ENCODE results near the gene ZNF664. TPM values are rescaled to one million over a fixed set of nuclear protein-coding genes. Genes with fewer than 3 reads are reported as not detected.

Gene ZNF664
- total RNA-seq, 1 donor from 2014 or later, result 25.1 TPM

- H3K27me3 ChIP-seq (ENCODE audit: control insufficient read depth in 3 of 3, insufficient read depth in 3 of 3, low read length in 3 of 3), result no peaks in the 10 kb centered on the region
- H3K4me1 ChIP-seq (ENCODE audit: control insufficient read depth in 3 of 3, insufficient read depth in 3 of 3, low read length in 3 of 3), result no peaks in the 10 kb centered on the region
- no peak overlapping the region for H3K27ac ChIP-seq (ENCODE audit: low read depth, low read length)
- peak overlapping the region in 1 of 3 donors; percentile 17 for H3K9ac ChIP-seq (ENCODE audit: low read depth in 1 of 3, low read length in 3 of 3)
- H3K9me3 ChIP-seq (ENCODE audit: control insufficient read depth in 3 of 3, low read length in 3 of 3), result no peaks in the 10 kb centered on the region
- no peaks in the 10 kb centered on the region for H3K36me3 ChIP-seq (ENCODE audit: control insufficient read depth in 3 of 3, insufficient read depth in 3 of 3, low read length in 3 of 3)
- no peak overlapping the region for H3K4me3 ChIP-seq (ENCODE audit: low read length in 3 of 3)
These were observed 14.6 kb upstream of the ZNF664 start for GRCh38 chr12:123958462-123958861.

DNA sequence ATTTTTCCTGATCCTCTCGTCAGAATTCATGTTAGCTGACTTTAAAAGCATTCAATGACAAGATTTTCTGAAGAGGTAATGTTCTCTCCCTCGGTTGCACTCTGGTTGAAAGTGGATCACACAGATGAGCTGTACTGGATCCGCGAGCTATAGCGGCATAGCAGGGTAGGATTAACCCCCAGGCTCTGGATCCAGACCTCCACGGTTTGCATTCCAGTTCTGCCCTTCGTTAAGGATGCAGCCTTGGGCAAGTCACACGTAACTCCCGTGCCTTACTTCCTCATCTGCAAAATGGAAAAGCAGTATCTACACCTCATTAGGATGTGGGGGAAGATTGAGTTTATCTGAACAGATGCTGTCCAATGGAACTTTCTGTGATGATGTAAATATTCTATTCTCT, 14.1 kb upstream of the ZNF664 start:
- Histone ChIP-seq H3K4me3 (ENCODE audit: low read length in 3 of 3) (no peak overlapping the region), H3K36me3 (ENCODE audit: control insufficient read depth in 3 of 3, insufficient read depth in 3 of 3, low read length in 3 of 3) (no peaks in the 10 kb centered on the region), H3K4me1 (ENCODE audit: control insufficient read depth in 3 of 3, insufficient read depth in 3 of 3, low read length in 3 of 3) (no peaks in the 10 kb centered on the region), H3K9ac (ENCODE audit: low read depth in 1 of 3, low read length in 3 of 3) (no peak overlapping the region), H3K27me3 (ENCODE audit: control insufficient read depth in 3 of 3, insufficient read depth in 3 of 3, low read length in 3 of 3) (no peaks in the 10 kb centered on the region), H3K9me3 (ENCODE audit: control insufficient read depth in 3 of 3, low read length in 3 of 3) (no peaks in the 10 kb centered on the region), H3K27ac (ENCODE audit: low read depth, low read length) (no peak overlapping the region)

DNA sequence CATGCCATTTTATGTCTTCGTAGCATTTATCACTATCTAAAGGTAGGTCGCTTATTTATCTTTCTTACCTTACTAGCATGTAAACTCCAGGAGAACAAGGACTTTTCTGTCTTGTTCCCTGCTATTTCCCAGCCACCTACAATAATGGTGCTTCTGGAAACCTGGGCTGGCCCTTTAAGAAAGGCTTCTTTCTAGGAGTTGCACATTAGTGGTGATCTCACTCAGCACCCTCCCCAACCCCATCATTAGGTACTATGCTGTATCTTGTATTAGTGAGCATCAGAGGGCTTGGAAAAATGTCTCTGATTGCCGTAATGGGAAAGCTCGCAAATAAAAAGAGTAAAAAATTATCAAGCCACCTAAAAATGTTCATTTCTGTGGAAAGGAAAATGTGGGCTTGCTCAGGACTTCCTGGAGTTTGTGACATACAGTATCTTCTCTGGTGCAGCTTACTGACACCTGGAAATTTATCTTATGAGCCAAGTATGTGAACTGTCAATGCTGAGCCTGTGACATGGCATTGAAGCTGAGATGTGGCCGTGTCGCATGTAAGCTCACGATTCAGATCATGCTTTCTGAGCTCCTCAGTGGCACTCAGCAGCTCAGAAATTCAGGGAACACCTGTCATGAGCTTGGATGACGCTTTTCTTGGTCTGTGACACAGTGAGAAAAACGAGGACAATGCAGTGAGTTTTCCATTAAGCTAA, 12.8 kb upstream of the ZNF664 start:
- Histone ChIP-seq H3K4me3 (ENCODE audit: low read length in 3 of 3) (no peak overlapping the region), H3K36me3 (ENCODE audit: control insufficient read depth in 3 of 3, insufficient read depth in 3 of 3, low read length in 3 of 3) (no peaks in the 10 kb centered on the region), H3K4me1 (ENCODE audit: control insufficient read depth in 3 of 3, insufficient read depth in 3 of 3, low read length in 3 of 3) (no peaks in the 10 kb centered on the region), H3K9ac (ENCODE audit: low read depth in 1 of 3, low read length in 3 of 3) (no peak overlapping the region), H3K27ac (ENCODE audit: low read depth, low read length) (no peak overlapping the region), H3K27me3 (ENCODE audit: control insufficient read depth in 3 of 3, insufficient read depth in 3 of 3, low read length in 3 of 3) (no peaks in the 10 kb centered on the region), H3K9me3 (ENCODE audit: control insufficient read depth in 3 of 3, low read length in 3 of 3) (no peaks in the 10 kb centered on the region)

DNA sequence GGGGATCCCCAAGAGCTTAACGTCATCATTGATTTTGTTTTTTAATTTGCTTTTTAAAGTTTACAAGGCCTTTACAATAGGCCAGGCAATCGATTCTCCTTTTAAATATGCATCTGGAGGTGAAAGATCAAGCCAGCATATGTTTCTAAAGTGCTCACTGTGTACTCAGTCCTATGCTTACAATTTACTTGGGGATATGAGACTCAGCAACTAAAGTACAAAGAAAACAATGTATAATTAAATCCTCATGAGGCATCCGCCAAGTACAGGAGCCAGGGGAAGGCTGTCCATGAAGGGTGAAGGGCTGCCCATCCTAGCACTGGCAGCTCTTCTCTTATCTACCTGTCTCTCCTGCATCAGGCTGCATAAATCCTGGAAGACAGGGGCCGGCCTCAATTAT, 12.2 kb upstream of the ZNF664 start:
- Histone ChIP-seq H3K9ac (ENCODE audit: low read depth in 1 of 3, low read length in 3 of 3) (no peak overlapping the region), H3K36me3 (ENCODE audit: control insufficient read depth in 3 of 3, insufficient read depth in 3 of 3, low read length in 3 of 3) (no peaks in the 10 kb centered on the region), H3K4me3 (ENCODE audit: low read length in 3 of 3) (no peak overlapping the region), H3K9me3 (ENCODE audit: control insufficient read depth in 3 of 3, low read length in 3 of 3) (no peaks in the 10 kb centered on the region), H3K27me3 (ENCODE audit: control insufficient read depth in 3 of 3, insufficient read depth in 3 of 3, low read length in 3 of 3) (no peaks in the 10 kb centered on the region), H3K27ac (ENCODE audit: low read depth, low read length) (no peak overlapping the region), H3K4me1 (ENCODE audit: control insufficient read depth in 3 of 3, insufficient read depth in 3 of 3, low read length in 3 of 3) (no peaks in the 10 kb centered on the region)

DNA sequence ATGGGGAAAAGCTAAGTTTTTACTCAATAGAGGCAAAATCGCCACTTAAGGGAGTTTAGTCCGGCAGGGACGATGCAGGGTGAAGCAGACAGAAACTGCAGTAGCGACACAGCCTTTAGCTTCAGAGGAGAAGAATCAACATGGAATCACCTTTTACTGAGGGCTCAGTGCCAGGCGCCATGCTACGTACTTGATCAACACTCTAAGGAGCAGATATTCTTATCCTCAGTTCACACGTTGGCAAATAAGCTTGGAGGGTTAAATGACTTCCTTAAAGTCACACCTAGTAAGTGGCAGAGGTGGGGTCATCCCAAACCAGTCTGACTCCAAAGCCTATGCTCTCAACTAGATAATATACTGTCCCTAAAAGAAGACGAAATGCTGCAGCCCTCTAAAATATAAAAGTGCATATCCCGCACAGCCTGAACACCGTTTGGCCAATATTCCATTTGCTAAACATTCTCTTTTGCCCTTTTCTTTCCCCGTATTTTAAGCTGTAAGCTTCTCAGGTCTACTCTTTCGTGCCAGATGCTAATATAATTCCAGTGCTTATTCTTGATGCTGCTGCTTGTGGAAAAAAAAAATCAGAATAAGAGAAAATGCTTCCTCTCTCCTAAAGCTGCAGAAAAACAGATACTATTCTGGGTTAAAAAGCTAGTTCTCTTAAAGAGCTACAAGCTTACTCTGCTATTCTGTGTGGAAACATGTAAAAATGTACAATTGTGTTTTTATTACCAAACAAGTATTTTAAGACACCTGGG, 11.2 kb upstream of the ZNF664 start:
- Histone ChIP-seq H3K4me3 (ENCODE audit: low read length in 3 of 3) (no peak overlapping the region), H3K27ac (ENCODE audit: low read depth, low read length) (no peak overlapping the region), H3K9ac (ENCODE audit: low read depth in 1 of 3, low read length in 3 of 3) (no peak overlapping the region), H3K36me3 (ENCODE audit: control insufficient read depth in 3 of 3, insufficient read depth in 3 of 3, low read length in 3 of 3) (peaks cover 0 to 3% (median 0%) of the 10 kb centered on the region in 3 donors), H3K9me3 (ENCODE audit: control insufficient read depth in 3 of 3, low read length in 3 of 3) (no peaks in the 10 kb centered on the region), H3K4me1 (ENCODE audit: control insufficient read depth in 3 of 3, insufficient read depth in 3 of 3, low read length in 3 of 3) (no peaks in the 10 kb centered on the region), H3K27me3 (ENCODE audit: control insufficient read depth in 3 of 3, insufficient read depth in 3 of 3, low read length in 3 of 3) (no peaks in the 10 kb centered on the region)

DNA sequence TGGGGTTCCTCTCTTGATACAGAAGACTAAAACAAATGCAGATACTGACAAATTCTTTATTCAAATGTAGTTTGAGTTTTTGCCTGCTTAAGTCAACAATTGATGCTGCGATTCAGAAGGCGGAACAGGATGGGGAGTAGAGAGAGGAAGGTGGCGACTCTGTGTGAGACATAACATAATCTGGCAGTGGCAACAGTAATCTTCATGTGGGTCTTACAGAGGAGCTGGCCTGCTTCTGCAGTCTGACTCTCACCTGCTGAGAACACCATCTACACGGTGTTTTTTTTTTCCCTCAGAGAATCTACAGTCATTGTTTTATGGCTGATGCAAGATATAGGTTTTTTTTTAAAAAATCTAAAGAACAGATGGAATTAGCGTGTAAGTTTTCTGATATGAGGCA, 10.5 kb upstream of the ZNF664 start:
- H3K27me3 ChIP-seq (ENCODE audit: control insufficient read depth in 3 of 3, insufficient read depth in 3 of 3, low read length in 3 of 3), result no peaks in the 10 kb centered on the region
- H3K9me3 ChIP-seq (ENCODE audit: control insufficient read depth in 3 of 3, low read length in 3 of 3), result no peaks in the 10 kb centered on the region
- H3K9ac ChIP-seq (ENCODE audit: low read depth in 1 of 3, low read length in 3 of 3), result no peak overlapping the region
- H3K4me1 ChIP-seq (ENCODE audit: control insufficient read depth in 3 of 3, insufficient read depth in 3 of 3, low read length in 3 of 3), result no peaks in the 10 kb centered on the region
- H3K27ac ChIP-seq (ENCODE audit: low read depth, low read length), result no peak overlapping the region
- H3K4me3 ChIP-seq (ENCODE audit: low read length in 3 of 3), result no peak overlapping the region
- peaks cover 0 to 3% (median 0%) of the 10 kb centered on the region in 3 donors for H3K36me3 ChIP-seq (ENCODE audit: control insufficient read depth in 3 of 3, insufficient read depth in 3 of 3, low read length in 3 of 3)

GRCh38 chr12:123963821-123964220, 9.2 kb upstream of the ZNF664 start:
- Histone ChIP-seq H3K9ac (ENCODE audit: low read depth in 1 of 3, low read length in 3 of 3) (no peak overlapping the region), H3K4me3 (ENCODE audit: low read length in 3 of 3) (no peak overlapping the region), H3K27ac (ENCODE audit: low read depth, low read length) (no peak overlapping the region), H3K27me3 (ENCODE audit: control insufficient read depth in 3 of 3, insufficient read depth in 3 of 3, low read length in 3 of 3) (no peaks in the 10 kb centered on the region), H3K36me3 (ENCODE audit: control insufficient read depth in 3 of 3, insufficient read depth in 3 of 3, low read length in 3 of 3) (peaks cover 0 to 3% (median 0%) of the 10 kb centered on the region in 3 donors), H3K9me3 (ENCODE audit: control insufficient read depth in 3 of 3, low read length in 3 of 3) (no peaks in the 10 kb centered on the region), H3K4me1 (ENCODE audit: control insufficient read depth in 3 of 3, insufficient read depth in 3 of 3, low read length in 3 of 3) (no peaks in the 10 kb centered on the region)

DNA sequence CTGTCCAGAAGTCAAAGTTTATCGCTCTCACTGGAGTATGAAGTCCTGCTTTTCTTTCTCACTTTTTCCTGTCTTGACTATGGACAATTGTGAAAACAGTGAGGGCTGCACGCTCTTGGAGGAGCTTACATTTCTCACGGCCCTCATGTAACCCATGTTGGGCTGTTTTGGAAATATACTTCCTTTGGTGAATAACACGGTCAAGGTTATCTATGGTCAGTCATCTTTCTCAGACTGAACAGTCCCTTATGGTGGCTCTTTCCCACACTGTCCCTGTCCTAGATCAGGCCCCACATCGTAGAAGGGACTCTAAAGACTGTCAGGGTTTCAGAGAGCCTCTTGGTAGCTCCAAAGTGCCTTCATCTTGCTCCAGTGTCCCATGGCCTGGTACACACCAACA, 7.6 kb upstream of the ZNF664 start:
- peaks cover 0 to 3% (median 0%) of the 10 kb centered on the region in 3 donors for H3K36me3 ChIP-seq (ENCODE audit: control insufficient read depth in 3 of 3, insufficient read depth in 3 of 3, low read length in 3 of 3)
- H3K9ac ChIP-seq (ENCODE audit: low read depth in 1 of 3, low read length in 3 of 3), result no peak overlapping the region
- H3K27me3 ChIP-seq (ENCODE audit: control insufficient read depth in 3 of 3, insufficient read depth in 3 of 3, low read length in 3 of 3), result no peaks in the 10 kb centered on the region
- no peak overlapping the region for H3K4me3 ChIP-seq (ENCODE audit: low read length in 3 of 3)
- no peaks in the 10 kb centered on the region for H3K9me3 ChIP-seq (ENCODE audit: control insufficient read depth in 3 of 3, low read length in 3 of 3)
- no peak overlapping the region for H3K27ac ChIP-seq (ENCODE audit: low read depth, low read length)
- H3K4me1 ChIP-seq (ENCODE audit: control insufficient read depth in 3 of 3, insufficient read depth in 3 of 3, low read length in 3 of 3), result no peaks in the 10 kb centered on the region

DNA sequence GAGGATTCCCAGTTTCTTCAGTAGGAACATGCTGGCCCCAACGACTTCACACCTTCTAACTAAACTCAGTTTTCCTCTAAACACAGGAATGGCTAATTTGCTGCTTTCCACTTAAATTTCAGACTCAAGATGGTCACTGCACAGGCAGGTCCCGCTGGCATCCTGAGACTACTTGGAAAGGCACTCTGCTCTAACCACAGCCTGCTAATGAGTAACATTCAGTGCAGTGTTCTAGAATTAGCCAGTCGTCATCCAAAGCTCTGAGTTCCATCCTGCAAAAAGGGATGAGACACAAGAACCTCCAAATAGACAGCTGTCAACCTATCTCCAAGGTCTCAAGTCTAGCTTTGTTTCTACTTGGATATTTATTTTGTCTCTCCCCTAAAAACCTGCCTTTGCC, 6.4 kb upstream of the ZNF664 start:
- Histone ChIP-seq H3K27me3 (ENCODE audit: control insufficient read depth in 3 of 3, insufficient read depth in 3 of 3, low read length in 3 of 3) (no peaks in the 10 kb centered on the region), H3K9me3 (ENCODE audit: control insufficient read depth in 3 of 3, low read length in 3 of 3) (no peaks in the 10 kb centered on the region), H3K9ac (ENCODE audit: low read depth in 1 of 3, low read length in 3 of 3) (no peak overlapping the region), H3K27ac (ENCODE audit: low read depth, low read length) (no peak overlapping the region), H3K4me3 (ENCODE audit: low read length in 3 of 3) (no peak overlapping the region), H3K4me1 (ENCODE audit: control insufficient read depth in 3 of 3, insufficient read depth in 3 of 3, low read length in 3 of 3) (peaks cover 0 to 6% (median 2%) of the 10 kb centered on the region in 3 donors), H3K36me3 (ENCODE audit: control insufficient read depth in 3 of 3, insufficient read depth in 3 of 3, low read length in 3 of 3) (peaks cover 0 to 3% (median 0%) of the 10 kb centered on the region in 3 donors)

- peaks cover 0 to 3% (median 0%) of the 10 kb centered on the region in 3 donors for H3K36me3 ChIP-seq (ENCODE audit: control insufficient read depth in 3 of 3, insufficient read depth in 3 of 3, low read length in 3 of 3)
- no peaks in the 10 kb centered on the region for H3K27me3 ChIP-seq (ENCODE audit: control insufficient read depth in 3 of 3, insufficient read depth in 3 of 3, low read length in 3 of 3)
- H3K4me1 ChIP-seq (ENCODE audit: control insufficient read depth in 3 of 3, insufficient read depth in 3 of 3, low read length in 3 of 3), result peaks cover 0 to 8% (median 4%) of the 10 kb centered on the region in 3 donors
- H3K4me3 ChIP-seq (ENCODE audit: low read length in 3 of 3), result no peak overlapping the region
- H3K9me3 ChIP-seq (ENCODE audit: control insufficient read depth in 3 of 3, low read length in 3 of 3), result no peaks in the 10 kb centered on the region
- no peak overlapping the region for H3K27ac ChIP-seq (ENCODE audit: low read depth, low read length)
- no peak overlapping the region for H3K9ac ChIP-seq (ENCODE audit: low read depth in 1 of 3, low read length in 3 of 3)
These were observed 5.9 kb upstream of the ZNF664 start for GRCh38 chr12:123967121-123967586.
